PC-3 (cell line): ENCODE results near the gene CS.

ENCODE experiments used
- CTCF ChIP-seq: fragments of 300-600 bp; sonication (generic); conservative IDR thresholded peaks from 2 replicates; pipeline ENCODE4 v1.5.1; 2017; ENCODE audit warnings: antibody characterized with exemption, low read depth, mild to moderate bottlenecking, low read length
- EZH2 ChIP-seq: fragments of 300-600 bp; sonication (generic); IDR thresholded peaks from one replicate; pipeline ENCODE4 v1.6.1; 2017; ENCODE audit warnings: antibody characterized with exemption, mild to moderate bottlenecking, low read length; ENCODE audit not compliant: unreplicated experiment

GRCh38 chr12:56237552-56237951 is 62.6 kb downstream of the CS start:
- no peak for TF ChIP-seq CTCF
- no peak for TF ChIP-seq EZH2
